HG03439 (cell line): Measurements from ENCODE around the gene PFKP.
"Not testable (repeated sequence)": the region's sequence is repeated elsewhere in the genome, so short reads cannot be mapped to it uniquely, and the experiment has no call there.

Experiments used
- ATAC-seq: cut with Tn5 transposase; IDR thresholded peaks from one replicate; pipeline ENCODE4 v1.9.1; 2021; ENCODE audit warnings: mild to moderate bottlenecking, moderate library complexity; ENCODE audit not compliant: unreplicated experiment

The PFKP gene

GRCh38 chr10:3046981-3047547 lies 20.3 kb upstream of the PFKP start:
- ATAC-seq: no peak

GRCh38 chr10:3047596-3047995 lies 19.8 kb upstream of the PFKP start:
- ATAC-seq: no peak

- ATAC-seq: no peak
Measured at GRCh38 chr10:3048119-3049019, 19.0 kb upstream of the PFKP start.

GRCh38 chr10:3051692-3052091 lies 15.7 kb upstream of the PFKP start:
- ATAC-seq: no peak

GRCh38 chr10:3053155-3053554 lies 14.2 kb upstream of the PFKP start:
- no peak for ATAC-seq

GRCh38 chr10:3054183-3054850 lies 13.0 kb upstream of the PFKP start:
- ATAC-seq: no peak

- no peak for ATAC-seq
Measured at GRCh38 chr10:3054851-3055199, 12.5 kb upstream of the PFKP start.

GRCh38 chr10:3056280-3057037 lies 10.9 kb upstream of the PFKP start:
- no peak for ATAC-seq

GRCh38 chr10:3057946-3058345 lies 9.4 kb upstream of the PFKP start:
- ATAC-seq: no peak

- no peak for ATAC-seq
Measured at GRCh38 chr10:3059974-3060373, 7.4 kb upstream of the PFKP start.

- no peak for ATAC-seq
Measured at GRCh38 chr10:3060481-3060889, 6.9 kb upstream of the PFKP start.

- ATAC-seq: not testable (repeated sequence)
Measured at GRCh38 chr10:3061323-3061898, 5.9 kb upstream of the PFKP start.

GRCh38 chr10:3062502-3063186 lies 4.7 kb upstream of the PFKP start:
- no peak for ATAC-seq

- ATAC-seq: no peak
Measured at GRCh38 chr10:3064423-3064822, 2.9 kb upstream of the PFKP start.

- ATAC-seq: no peak
Measured at GRCh38 chr10:3065622-3066021, 1.7 kb upstream of the PFKP start.

GRCh38 chr10:3066317-3067117 lies 831 bp upstream of the PFKP start:
- no peak for ATAC-seq

- ATAC-seq: no peak
Measured at GRCh38 chr10:3067859-3068179, 471 bp downstream of the PFKP start.

- peak; percentile 33 for ATAC-seq
Measured at GRCh38 chr10:3068201-3068967, 1.0 kb downstream of the PFKP start.
